ENCODE data around the gene ANKS1A. TPM values are rescaled to one million over a fixed set of nuclear protein-coding genes. Genes with fewer than 3 reads are reported as not detected.

Gene ANKS1A
- total RNA-seq, 2 experiments from 2014 or later, result 6.4 to 6.9 TPM

DNA sequence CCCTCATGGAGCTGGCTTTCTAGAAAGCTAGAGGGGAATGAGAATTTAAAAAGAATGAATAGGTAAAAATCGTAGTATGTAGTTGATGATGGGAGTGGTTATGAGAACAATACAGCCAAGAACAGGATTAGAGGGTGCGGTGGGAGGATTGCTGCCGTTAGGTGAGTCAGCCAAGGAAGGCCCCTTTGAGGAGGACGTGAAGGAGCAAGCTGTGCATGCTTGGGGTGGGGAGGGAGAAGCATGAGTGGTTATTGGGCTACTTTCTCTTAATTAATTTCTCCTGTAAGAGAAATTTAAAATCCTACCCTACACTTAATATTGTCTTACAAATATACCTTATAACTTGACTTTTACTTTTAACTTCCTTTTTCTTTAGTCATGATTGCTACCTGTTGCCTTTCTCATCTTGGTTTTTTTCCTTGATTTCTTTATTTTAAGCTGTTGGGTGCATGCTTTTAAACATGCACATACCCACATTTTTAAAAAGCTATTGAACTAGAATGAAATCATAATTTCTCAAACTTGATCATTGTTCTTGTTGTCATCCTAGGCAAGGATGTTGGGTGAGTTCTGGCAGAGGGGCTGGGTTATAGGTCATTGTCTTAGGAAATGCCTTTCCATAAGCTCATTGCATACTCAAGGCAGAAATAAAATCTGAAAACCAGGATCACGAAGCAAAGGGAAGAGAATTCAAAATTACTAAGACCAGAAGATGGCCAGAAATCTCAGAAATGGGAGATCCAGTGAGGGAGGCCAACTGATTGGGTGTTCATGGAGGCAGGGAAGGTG is 137.6 kb downstream of the ANKS1A start:
- no peak overlapping the region for H3K27ac ChIP-seq (ENCODE audit: low read depth in 1 of 2, low read length in 2 of 2)
- no peak overlapping the region for H3K4me3 Mint-ChIP-seq
- no peaks in the 10 kb centered on the region for H3K27me3 Mint-ChIP-seq
- no peak for DNase-seq
- H3K27me3 ChIP-seq (ENCODE audit: control insufficient read depth in 1 of 2, insufficient read depth in 2 of 2, low read length in 2 of 2), result no peaks in the 10 kb centered on the region
- H3K36me3 Mint-ChIP-seq (ENCODE audit: low read depth), result peaks cover 32% of the 10 kb centered on the region
- peaks cover 5% of the 10 kb centered on the region for H3K4me1 Mint-ChIP-seq (ENCODE audit: low read depth)
- TF ChIP-seq, protein P1, sequence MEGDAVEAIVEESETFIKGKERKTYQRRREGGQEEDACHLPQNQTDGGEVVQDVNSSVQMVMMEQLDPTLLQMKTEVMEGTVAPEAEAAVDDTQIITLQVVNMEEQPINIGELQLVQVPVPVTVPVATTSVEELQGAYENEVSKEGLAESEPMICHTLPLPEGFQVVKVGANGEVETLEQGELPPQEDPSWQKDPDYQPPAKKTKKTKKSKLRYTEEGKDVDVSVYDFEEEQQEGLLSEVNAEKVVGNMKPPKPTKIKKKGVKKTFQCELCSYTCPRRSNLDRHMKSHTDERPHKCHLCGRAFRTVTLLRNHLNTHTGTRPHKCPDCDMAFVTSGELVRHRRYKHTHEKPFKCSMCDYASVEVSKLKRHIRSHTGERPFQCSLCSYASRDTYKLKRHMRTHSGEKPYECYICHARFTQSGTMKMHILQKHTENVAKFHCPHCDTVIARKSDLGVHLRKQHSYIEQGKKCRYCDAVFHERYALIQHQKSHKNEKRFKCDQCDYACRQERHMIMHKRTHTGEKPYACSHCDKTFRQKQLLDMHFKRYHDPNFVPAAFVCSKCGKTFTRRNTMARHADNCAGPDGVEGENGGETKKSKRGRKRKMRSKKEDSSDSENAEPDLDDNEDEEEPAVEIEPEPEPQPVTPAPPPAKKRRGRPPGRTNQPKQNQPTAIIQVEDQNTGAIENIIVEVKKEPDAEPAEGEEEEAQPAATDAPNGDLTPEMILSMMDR (IDR thresholded peaks at IDR 0.05), result no peak
- no peaks in the 10 kb centered on the region for H3K9me3 Mint-ChIP-seq
- H3K4me3 ChIP-seq (ENCODE audit: low read length), result no peak overlapping the region
- ATAC-seq (ENCODE audit: poor library complexity), result no peak
- intact Hi-C loops (cut with DNase I, micrococcal nuclease), result no loop called here
- ChIA-PET CTCF (no interaction called here), POLR2A (no interaction called here)
- H3K4me1 ChIP-seq (ENCODE audit: insufficient read depth, low read length), result no peaks in the 10 kb centered on the region
- no peaks in the 10 kb centered on the region for H3K9me3 ChIP-seq (ENCODE audit: control insufficient read depth in 1 of 2, insufficient read depth in 1 of 2, low read length in 2 of 2)
- H3K36me3 ChIP-seq (ENCODE audit: insufficient read depth, low read length), result peaks cover 5% of the 10 kb centered on the region
- no peak overlapping the region for H3K27ac Mint-ChIP-seq

- Histone ChIP-seq H3K4me3 (ENCODE audit: low read length) (no peak overlapping the region), H3K4me1 (ENCODE audit: insufficient read depth, low read length) (no peaks in the 10 kb centered on the region), H3K27me3 (ENCODE audit: control insufficient read depth in 1 of 2, insufficient read depth in 2 of 2, low read length in 2 of 2) (no peaks in the 10 kb centered on the region), H3K36me3 (ENCODE audit: insufficient read depth, low read length) (peaks cover 5% of the 10 kb centered on the region), H3K9me3 (ENCODE audit: control insufficient read depth in 1 of 2, insufficient read depth in 1 of 2, low read length in 2 of 2) (no peaks in the 10 kb centered on the region), H3K27ac (ENCODE audit: low read depth in 1 of 2, low read length in 2 of 2) (no peak overlapping the region)
- ChIA-PET CTCF (no interaction called here), POLR2A (no interaction called here)
- Mint-ChIP-seq H3K27me3 (no peaks in the 10 kb centered on the region), H3K4me1 (ENCODE audit: low read depth) (peaks cover 5% of the 10 kb centered on the region), H3K36me3 (ENCODE audit: low read depth) (peaks cover 25% of the 10 kb centered on the region), H3K9me3 (no peaks in the 10 kb centered on the region), H3K27ac (no peak overlapping the region), H3K4me3 (no peak overlapping the region)
- ATAC-seq (ENCODE audit: poor library complexity) (no peak), DNase-seq (no peak)
- intact Hi-C loops (cut with DNase I, micrococcal nuclease), result no loop called here
- TF ChIP-seq, protein P1 (IDR thresholded peaks at IDR 0.05), result no peak
Observed at GRCh38 chr6:35027807-35028206, 138.8 kb downstream of the ANKS1A start.

GRCh38 chr6:35028781-35029769 is 140.0 kb downstream of the ANKS1A start:
- Histone ChIP-seq H3K36me3 (ENCODE audit: insufficient read depth, low read length) (peaks cover 5% of the 10 kb centered on the region), H3K9me3 (ENCODE audit: control insufficient read depth in 1 of 2, insufficient read depth in 1 of 2, low read length in 2 of 2) (no peaks in the 10 kb centered on the region), H3K27me3 (ENCODE audit: control insufficient read depth in 1 of 2, insufficient read depth in 2 of 2, low read length in 2 of 2) (no peaks in the 10 kb centered on the region), H3K4me3 (ENCODE audit: low read length) (no peak overlapping the region), H3K4me1 (ENCODE audit: insufficient read depth, low read length) (no peaks in the 10 kb centered on the region), H3K27ac (ENCODE audit: low read depth in 1 of 2, low read length in 2 of 2) (no peak overlapping the region)
- POLR2A ChIA-PET, result no interaction called here
- CTCF ChIA-PET, result no interaction called here
- ATAC-seq (ENCODE audit: poor library complexity) (no peak), DNase-seq (no peak)
- H3K4me3 Mint-ChIP-seq, result no peak overlapping the region
- H3K27ac Mint-ChIP-seq, result no peak overlapping the region
- peaks cover 5% of the 10 kb centered on the region for H3K4me1 Mint-ChIP-seq (ENCODE audit: low read depth)
- H3K9me3 Mint-ChIP-seq, result no peaks in the 10 kb centered on the region
- intact Hi-C loops (cut with DNase I, micrococcal nuclease), result no loop called here
- peaks cover 22% of the 10 kb centered on the region for H3K36me3 Mint-ChIP-seq (ENCODE audit: low read depth)
- TF ChIP-seq, protein P1 (IDR thresholded peaks at IDR 0.05), result no peak
- no peaks in the 10 kb centered on the region for H3K27me3 Mint-ChIP-seq
